ENCODE data around the gene IL17B. TPM values are rescaled to one million over a fixed set of nuclear protein-coding genes. Genes with fewer than 3 reads are reported as not detected.
"Not testable (repeated sequence)": the region's sequence is repeated elsewhere in the genome, so short reads cannot be mapped to it uniquely, and the experiment has no call there.

Gene IL17B
- total RNA-seq, 1 experiment from 2014 or later = not detected

DNA sequence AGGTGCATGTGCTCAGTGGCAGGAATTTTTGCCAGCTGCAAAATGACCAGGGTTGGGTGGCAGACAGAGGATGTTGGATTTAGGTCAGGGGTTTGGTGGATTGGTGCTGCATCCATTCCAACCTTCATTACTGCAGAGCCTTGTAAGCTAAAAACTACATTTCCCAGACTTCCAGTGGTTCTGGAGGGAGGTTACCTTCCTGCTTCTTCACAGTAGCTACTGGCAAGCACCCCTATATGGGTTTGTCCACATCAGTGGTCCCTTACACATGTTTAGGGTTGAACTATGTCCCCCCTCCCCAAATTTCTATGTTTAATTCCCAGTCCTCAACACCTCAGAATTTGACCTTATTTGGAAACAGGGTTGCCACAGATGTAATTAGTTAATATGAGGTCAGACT lies 20.7 kb upstream of the IL17B start:
- ChIA-PET POLR2A (interaction anchor here (0.8 to 1.0 kb wide), 2 partner anchors 9 to 72 kb away, joined by 3 read pairs; no protein-coding TSS in a partner anchor), CTCF (interaction anchor here (0.6 to 4.1 kb wide), 10 partner anchors 10 to 219 kb away, joined by 3 to 36 read pairs (median 8); partner anchors contain the start of gene IL17B)
- Mint-ChIP-seq H3K9me3 (ENCODE audit: unreplicated experiment) (no peaks in the 10 kb centered on the region), H3K4me3 (ENCODE audit: unreplicated experiment) (no peak overlapping the region), H3K36me3 (ENCODE audit: insufficient read depth, unreplicated experiment) (no peaks in the 10 kb centered on the region), H3K27ac (ENCODE audit: low read depth, unreplicated experiment) (no peak overlapping the region), H3K27me3 (ENCODE audit: insufficient read depth, unreplicated experiment) (no peaks in the 10 kb centered on the region), H3K4me1 (ENCODE audit: insufficient read depth, unreplicated experiment) (no peaks in the 10 kb centered on the region)
- no TSS peak for BruUV-seq (replicated peaks)
- TF ChIP-seq CTCF (IDR thresholded peaks at IDR 0.05; ENCODE audit: unreplicated experiment) = no peak
- intact Hi-C loops (cut with micrococcal nuclease) = no loop called here
- no peak for DNase-seq (ENCODE audit: unreplicated experiment)

DNA sequence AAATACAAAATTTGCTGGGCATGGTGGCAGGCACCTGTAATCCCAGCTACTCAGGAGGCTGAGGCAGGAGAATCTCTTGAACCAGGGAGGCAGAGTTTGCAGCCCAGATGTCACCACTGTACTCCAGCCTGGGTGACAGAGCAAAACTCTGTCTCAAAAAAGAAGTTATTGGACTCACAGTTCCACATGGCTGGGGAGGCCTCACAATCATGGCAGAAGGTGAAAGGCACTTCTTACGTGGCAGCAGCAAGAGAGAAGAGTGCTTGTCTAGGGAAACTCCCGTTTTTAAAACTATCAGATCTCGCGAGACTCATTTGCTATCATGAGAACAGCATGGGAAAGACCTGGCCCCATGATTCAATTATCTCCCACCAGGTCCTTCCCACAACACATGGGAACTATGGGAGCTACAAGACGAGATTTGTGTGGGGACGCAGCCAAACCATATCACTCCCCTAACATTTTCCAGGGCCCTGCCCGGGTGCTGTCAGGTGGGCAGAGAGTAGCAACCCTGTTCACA lies 19.7 kb upstream of the IL17B start:
- POLR2A ChIA-PET; H3K36me3 Mint-ChIP-seq (ENCODE audit: insufficient read depth, unreplicated experiment); intact Hi-C loops (cut with micrococcal nuclease); BruUV-seq (replicated peaks); H3K4me3 Mint-ChIP-seq (ENCODE audit: unreplicated experiment); H3K27me3 Mint-ChIP-seq (ENCODE audit: insufficient read depth, unreplicated experiment); DNase-seq (ENCODE audit: unreplicated experiment); H3K4me1 Mint-ChIP-seq (ENCODE audit: insufficient read depth, unreplicated experiment); H3K9me3 Mint-ChIP-seq (ENCODE audit: unreplicated experiment); H3K27ac Mint-ChIP-seq (ENCODE audit: low read depth, unreplicated experiment): not testable (repeated sequence)
- CTCF ChIA-PET = interaction anchor here (0.5 to 4.1 kb wide), 10 partner anchors 9 to 166 kb away, joined by 3 to 36 read pairs (median 8); partner anchors contain the start of gene IL17B

DNA sequence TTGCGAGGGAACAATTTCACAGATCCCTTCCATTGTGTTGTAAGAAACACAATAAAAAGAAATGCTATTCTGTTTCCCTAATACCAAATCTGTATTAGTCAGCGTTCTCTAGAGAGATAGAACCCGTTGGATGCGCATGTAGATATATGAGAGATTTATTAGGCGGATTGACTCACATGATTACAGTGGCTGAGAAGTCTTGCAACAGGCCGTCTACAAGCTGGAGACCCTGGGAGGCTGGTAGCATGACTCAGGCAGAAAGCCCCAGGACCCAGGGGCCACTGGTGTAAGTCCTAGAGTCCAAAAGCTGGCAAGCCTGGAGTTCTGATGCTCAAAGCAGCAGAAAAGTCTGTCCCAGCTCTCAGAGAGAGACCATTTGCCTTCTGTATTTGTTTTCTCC lies 18.4 kb upstream of the IL17B start:
- H3K36me3 Mint-ChIP-seq (ENCODE audit: insufficient read depth, unreplicated experiment) = no peaks in the 10 kb centered on the region
- no peaks in the 10 kb centered on the region for H3K27me3 Mint-ChIP-seq (ENCODE audit: insufficient read depth, unreplicated experiment)
- POLR2A ChIA-PET = no interaction called here
- no TSS peak for BruUV-seq (replicated peaks)
- TF ChIP-seq CTCF (IDR thresholded peaks at IDR 0.05; ENCODE audit: unreplicated experiment) = no peak
- CTCF ChIA-PET = interaction anchor here (0.6 to 0.7 kb wide), 2 partner anchors 30 to 175 kb away, joined by 3 read pairs; no protein-coding TSS in a partner anchor
- H3K4me1 Mint-ChIP-seq (ENCODE audit: insufficient read depth, unreplicated experiment) = no peaks in the 10 kb centered on the region
- intact Hi-C loops (cut with micrococcal nuclease) = no loop called here
- H3K9me3 Mint-ChIP-seq (ENCODE audit: unreplicated experiment) = no peaks in the 10 kb centered on the region
- peak; percentile 28 for DNase-seq (ENCODE audit: unreplicated experiment)
- no peak overlapping the region for H3K27ac Mint-ChIP-seq (ENCODE audit: low read depth, unreplicated experiment)
- H3K4me3 Mint-ChIP-seq (ENCODE audit: unreplicated experiment) = no peak overlapping the region

DNA sequence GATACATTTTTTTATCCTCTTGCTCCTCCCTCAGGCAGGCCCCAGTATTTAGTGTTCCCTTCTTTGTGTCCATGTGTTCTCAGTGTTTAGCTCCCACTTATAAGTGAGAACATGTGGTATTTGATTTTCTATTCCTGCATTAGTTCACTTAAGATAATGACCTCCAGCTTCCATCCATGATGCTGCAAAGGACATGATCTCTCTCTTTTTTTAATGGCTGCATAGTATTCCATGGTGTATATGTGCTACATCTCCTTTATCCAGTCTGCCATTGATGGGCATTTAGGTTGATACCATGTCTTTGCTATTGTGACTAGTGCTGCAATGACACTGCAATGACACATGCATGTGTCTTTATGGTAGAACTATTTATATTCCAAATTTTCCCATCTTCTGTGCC lies 15.9 kb upstream of the IL17B start:
- not testable (repeated sequence) for DNase-seq (ENCODE audit: unreplicated experiment)

DNA sequence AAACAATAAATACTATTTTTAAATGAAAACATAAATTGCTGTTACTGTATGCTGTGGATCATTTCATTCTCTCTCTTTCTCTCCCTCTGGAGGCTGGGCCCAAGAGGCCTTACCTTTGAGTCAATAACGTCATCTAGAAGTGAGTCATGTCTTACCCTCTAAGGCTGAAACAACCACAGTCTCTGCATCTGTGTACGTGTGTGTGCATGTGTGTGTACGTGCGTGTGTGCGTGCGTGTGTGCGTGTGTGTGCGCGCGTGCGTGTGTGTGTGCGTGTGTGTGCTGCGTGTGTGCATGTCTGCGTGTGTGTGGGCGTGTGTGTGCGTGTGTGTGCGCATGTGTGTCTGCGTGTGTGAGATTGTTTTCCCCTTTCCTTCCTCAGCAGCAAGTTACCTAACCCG lies 13.6 kb upstream of the IL17B start:
- no peaks in the 10 kb centered on the region for H3K9me3 Mint-ChIP-seq (ENCODE audit: unreplicated experiment)
- H3K27me3 Mint-ChIP-seq (ENCODE audit: insufficient read depth, unreplicated experiment) = no peaks in the 10 kb centered on the region
- no peaks in the 10 kb centered on the region for H3K36me3 Mint-ChIP-seq (ENCODE audit: insufficient read depth, unreplicated experiment)
- no peak overlapping the region for H3K27ac Mint-ChIP-seq (ENCODE audit: low read depth, unreplicated experiment)
- CTCF ChIA-PET = interaction anchor here (3.1 to 27.0 kb wide), 3 partner anchors 10 to 46 kb away, joined by 18 to 662 read pairs (median 27); no protein-coding TSS in a partner anchor
- POLR2A ChIA-PET = interaction anchor here (0.6 kb wide), 2 partner anchors 20 to 93 kb away, joined by 3 read pairs; no protein-coding TSS in a partner anchor
- BruUV-seq (replicated peaks) = no TSS peak
- intact Hi-C loops (cut with micrococcal nuclease) = no loop called here
- no peak for TF ChIP-seq CTCF (IDR thresholded peaks at IDR 0.05; ENCODE audit: unreplicated experiment)
- H3K4me3 Mint-ChIP-seq (ENCODE audit: unreplicated experiment) = no peak overlapping the region
- H3K4me1 Mint-ChIP-seq (ENCODE audit: insufficient read depth, unreplicated experiment) = no peaks in the 10 kb centered on the region
- peak; percentile 66 for DNase-seq (ENCODE audit: unreplicated experiment)

More for the DNA sequence above, 15.9 kb upstream of the IL17B start:
- H3K9me3 Mint-ChIP-seq (ENCODE audit: unreplicated experiment); H3K27ac Mint-ChIP-seq (ENCODE audit: low read depth, unreplicated experiment); H3K36me3 Mint-ChIP-seq (ENCODE audit: insufficient read depth, unreplicated experiment); H3K4me3 Mint-ChIP-seq (ENCODE audit: unreplicated experiment); H3K27me3 Mint-ChIP-seq (ENCODE audit: insufficient read depth, unreplicated experiment); BruUV-seq (replicated peaks); intact Hi-C loops (cut with micrococcal nuclease); H3K4me1 Mint-ChIP-seq (ENCODE audit: insufficient read depth, unreplicated experiment): not testable (repeated sequence)
- CTCF ChIA-PET = interaction anchor here (0.6 to 27.0 kb wide), 8 partner anchors 12 to 158 kb away, joined by 3 to 662 read pairs (median 3); no protein-coding TSS in a partner anchor
- POLR2A ChIA-PET = interaction anchor here (0.6 to 1.1 kb wide), 3 partner anchors 20 to 189 kb away, joined by 3 to 6 read pairs (median 4); no protein-coding TSS in a partner anchor

Data from MCF 10A (cell line).